Mesangial cell (primary cell): ENCODE data around the gene PLEKHA6. TPM values are rescaled to one million over a fixed set of nuclear protein-coding genes. Genes with fewer than 3 reads are reported as not detected.

Experiments used
- total RNA-seq: library from RNA; depleted of rRNA; stranded (reverse); fragments of >200 nt; gene quantifications from 2 replicates; pipeline ENCODE4 v1.2.3, GENCODE V29; 2015

Gene PLEKHA6, protein sequence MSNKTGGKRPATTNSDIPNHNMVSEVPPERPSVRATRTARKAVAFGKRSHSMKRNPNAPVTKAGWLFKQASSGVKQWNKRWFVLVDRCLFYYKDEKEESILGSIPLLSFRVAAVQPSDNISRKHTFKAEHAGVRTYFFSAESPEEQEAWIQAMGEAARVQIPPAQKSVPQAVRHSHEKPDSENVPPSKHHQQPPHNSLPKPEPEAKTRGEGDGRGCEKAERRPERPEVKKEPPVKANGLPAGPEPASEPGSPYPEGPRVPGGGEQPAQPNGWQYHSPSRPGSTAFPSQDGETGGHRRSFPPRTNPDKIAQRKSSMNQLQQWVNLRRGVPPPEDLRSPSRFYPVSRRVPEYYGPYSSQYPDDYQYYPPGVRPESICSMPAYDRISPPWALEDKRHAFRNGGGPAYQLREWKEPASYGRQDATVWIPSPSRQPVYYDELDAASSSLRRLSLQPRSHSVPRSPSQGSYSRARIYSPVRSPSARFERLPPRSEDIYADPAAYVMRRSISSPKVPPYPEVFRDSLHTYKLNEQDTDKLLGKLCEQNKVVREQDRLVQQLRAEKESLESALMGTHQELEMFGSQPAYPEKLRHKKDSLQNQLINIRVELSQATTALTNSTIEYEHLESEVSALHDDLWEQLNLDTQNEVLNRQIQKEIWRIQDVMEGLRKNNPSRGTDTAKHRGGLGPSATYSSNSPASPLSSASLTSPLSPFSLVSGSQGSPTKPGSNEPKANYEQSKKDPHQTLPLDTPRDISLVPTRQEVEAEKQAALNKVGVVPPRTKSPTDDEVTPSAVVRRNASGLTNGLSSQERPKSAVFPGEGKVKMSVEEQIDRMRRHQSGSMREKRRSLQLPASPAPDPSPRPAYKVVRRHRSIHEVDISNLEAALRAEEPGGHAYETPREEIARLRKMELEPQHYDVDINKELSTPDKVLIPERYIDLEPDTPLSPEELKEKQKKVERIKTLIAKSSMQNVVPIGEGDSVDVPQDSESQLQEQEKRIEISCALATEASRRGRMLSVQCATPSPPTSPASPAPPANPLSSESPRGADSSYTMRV
- total RNA-seq = 8.6 and 16.6 TPM in 2 replicates

DNA sequence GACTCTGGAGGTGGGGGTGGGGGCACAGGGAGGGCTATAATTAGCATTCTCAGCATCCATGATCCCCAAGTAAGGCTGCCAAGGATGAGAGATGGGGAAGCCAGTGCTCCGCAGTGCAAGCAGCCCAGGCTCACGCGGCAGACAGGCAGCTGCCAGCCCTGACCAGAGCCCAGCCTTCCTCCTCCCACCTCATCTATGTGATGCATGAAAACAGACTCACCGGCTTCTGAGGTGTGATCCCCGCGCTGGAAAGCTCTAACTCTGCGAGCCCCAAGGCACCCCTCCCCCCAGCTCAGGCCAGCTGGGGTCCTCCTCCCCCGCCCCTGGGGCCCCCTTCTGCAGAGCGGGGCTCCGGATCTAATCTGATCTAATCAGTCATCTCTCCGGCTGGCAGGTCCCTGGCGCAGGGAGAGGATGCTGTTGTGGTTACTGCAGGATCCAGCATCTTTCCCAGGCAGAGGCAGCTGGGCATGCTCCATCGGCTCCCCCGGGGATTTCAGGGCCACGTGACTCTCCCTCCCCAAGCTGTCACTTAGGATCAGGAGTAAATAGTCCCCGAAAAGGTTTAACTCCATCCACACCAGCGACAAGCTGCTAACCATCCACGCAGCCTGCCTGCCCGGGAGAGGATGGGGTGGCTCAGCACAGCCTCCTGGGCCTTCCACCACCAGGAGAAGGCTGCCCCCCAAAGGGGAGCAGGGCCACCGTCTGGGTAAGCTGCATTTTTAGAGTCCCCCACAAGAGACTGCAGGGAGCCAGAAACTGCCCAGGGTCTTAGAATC is at the start of gene PLEKHA6:
Gene PLEKHA6, minus strand, starts transcription at position 456 of the 782 bp plus-strand sequence. CDS start 86,202 bp downstream, outside the sequence.

DNA sequence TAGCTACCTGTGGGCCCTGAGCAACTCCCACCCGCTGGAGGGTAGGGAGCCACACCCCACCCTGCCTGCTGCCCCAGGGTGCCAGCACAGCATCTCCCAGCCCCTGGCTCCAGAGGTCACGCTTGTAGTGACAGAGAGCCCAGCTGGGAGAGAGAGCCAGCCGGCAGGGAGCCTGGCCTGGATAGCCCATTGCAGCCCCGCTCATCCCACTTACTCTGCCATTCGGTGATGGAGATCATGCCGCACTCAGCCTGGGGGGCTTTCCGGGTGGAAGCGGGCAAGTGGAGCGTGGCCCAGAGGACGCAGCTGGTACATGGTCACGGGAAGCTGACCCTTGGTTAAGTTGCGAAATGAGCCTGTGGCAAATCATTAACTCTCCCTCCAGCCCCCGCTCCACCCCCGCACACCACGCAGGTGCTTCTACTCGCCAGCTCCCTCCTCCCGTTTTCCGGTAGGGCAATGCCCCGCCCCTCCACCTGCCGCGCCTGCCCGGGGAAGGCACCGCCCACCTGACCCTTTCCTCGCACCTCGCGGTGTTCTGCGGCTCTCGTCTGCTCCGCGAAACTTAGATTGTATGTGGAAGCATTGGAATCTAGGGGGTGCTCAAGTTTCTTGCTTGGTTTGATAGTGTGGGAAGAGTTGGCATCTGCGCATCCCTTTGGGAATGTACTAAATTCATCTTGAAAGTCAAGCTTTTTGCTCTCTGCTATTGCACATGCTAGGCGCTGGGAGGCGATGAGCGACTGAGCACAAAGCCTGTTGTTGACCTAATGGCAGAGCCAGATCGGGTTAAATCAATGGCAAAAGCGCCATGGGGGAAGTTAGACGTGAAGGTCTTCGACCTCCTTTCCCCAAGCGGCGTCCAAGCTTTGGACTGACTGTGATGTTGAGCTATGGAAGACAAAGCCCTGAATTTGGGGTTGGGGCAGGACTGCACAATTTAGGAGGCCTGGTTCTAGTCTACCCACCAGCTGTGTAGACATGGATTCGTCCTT is 145.8 kb downstream of the PLEKHA6 start, which contains the start of gene GOLT1A:
Gene GOLT1A, minus strand, starts transcription at position 321 of the 995 bp plus-strand sequence. Its CDS starts 82 bp downstream, at position 239.

DNA sequence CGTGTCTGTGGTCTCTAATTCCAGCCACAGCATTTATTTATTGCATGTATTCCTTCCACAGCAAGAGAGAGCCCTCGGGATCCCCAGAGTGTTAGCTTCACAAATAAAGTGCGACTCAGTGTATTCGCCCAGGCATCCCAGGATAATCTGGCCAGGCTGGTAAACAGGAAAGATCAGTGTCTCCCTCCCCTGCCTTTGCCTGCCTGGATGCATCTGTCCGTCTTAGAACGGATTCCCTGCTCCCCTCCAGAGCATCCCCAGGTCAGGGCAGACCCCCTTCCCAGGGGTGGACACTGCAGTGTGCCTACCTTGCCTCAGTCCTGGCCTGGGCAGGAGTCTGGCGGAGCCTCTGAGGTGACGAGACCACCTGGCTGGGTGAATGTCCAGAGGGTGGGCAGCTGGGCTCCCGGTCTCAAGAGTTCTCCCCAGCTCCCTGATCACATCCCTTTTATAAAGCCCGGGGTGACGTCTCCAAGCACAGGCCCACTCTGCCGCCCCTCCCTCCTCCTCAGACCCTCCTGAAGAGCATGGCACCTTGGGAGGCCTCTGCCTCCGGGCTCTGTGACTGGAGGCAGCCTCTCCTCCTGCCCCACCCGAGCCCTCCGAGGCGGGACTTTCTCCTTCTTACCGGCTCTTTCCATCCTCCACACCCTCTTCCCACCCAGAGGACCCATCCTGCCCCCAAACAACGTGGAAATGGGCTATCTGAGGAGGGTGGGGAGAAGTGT is 163.5 kb downstream of the PLEKHA6 start, which contains the start of gene KISS1:
Gene KISS1, minus strand, starts transcription at position 424 of the 728 bp plus-strand sequence. CDS start 3,615 bp downstream, outside the sequence.

Other genes starting within 250 kb of the PLEKHA6 start
- 9.8 and 19.3 TPM in 2 replicates for gene ETNK2, start 207.9 kb downstream of the PLEKHA6 start, total RNA-seq
- gene REN, start 193.6 kb downstream of the PLEKHA6 start, total RNA-seq = 0.13 TPM in 1 of 2 replicates, not detected in the other
- 0.49 and 2.3 TPM in 2 replicates for gene KISS1, start 163.4 kb downstream of the PLEKHA6 start, total RNA-seq
- gene GOLT1A, start 145.9 kb downstream of the PLEKHA6 start, total RNA-seq = 0.38 TPM in 1 of 2 replicates, not detected in the other
- 25.7 and 28.8 TPM in 2 replicates for gene PPP1R15B, start 51.9 kb upstream of the PLEKHA6 start, total RNA-seq
- 1.1 and 4.8 TPM in 2 replicates for gene PIK3C2B, start 134.9 kb upstream of the PLEKHA6 start, total RNA-seq
- gene MDM4, start 156.5 kb upstream of the PLEKHA6 start, total RNA-seq = 8.3 and 15.1 TPM in 2 replicates